ENCODE data around the gene GALNT9. TPM values are rescaled to one million over a fixed set of nuclear protein-coding genes. Genes with fewer than 3 reads are reported as not detected.

Gene GALNT9
- polyA plus RNA-seq, 3 donors, result not detected

- Histone ChIP-seq H3K9ac (ENCODE audit: insufficient read depth, low read length, poor library complexity, severe bottlenecking) (no peak overlapping the region), H3K36me3 (replicated peaks in 1 of 2; ENCODE audit: control insufficient read depth in 1 of 2, insufficient read depth in 2 of 2, low read length in 2 of 2) (no peaks in the 10 kb centered on the region), H3K79me2 (ENCODE audit: insufficient read depth, low read length) (no peaks in the 10 kb centered on the region), H3K9me3 (replicated peaks in 1 of 2; ENCODE audit: control insufficient read depth in 1 of 2, insufficient read depth in 1 of 2, low read length in 2 of 2) (no peaks in the 10 kb centered on the region), H4K20me1 (ENCODE audit: insufficient read depth, low read length) (no peaks in the 10 kb centered on the region), H3K27ac (ENCODE audit: low read depth in 1 of 2, low read length in 2 of 2) (no peak overlapping the region), H2AFZ (ENCODE audit: insufficient read depth, low read depth, low read length, poor library complexity, severe bottlenecking) (no peak overlapping the region), H3K4me1 (ENCODE audit: control insufficient read depth in 1 of 2, insufficient read depth in 2 of 2, low read length in 2 of 2) (peaks cover 7 to 11% of the 10 kb centered on the region in 2 donors), H3K4me3 (replicated peaks in 1 of 3; ENCODE audit: low read depth in 2 of 3, low read length in 3 of 3) (no peak overlapping the region), H3K4me2 (replicated peaks; ENCODE audit: extremely low read depth, low read length, poor library complexity, severe bottlenecking) (no peak overlapping the region), H3K27me3 (ENCODE audit: control insufficient read depth in 2 of 2, insufficient read depth in 2 of 2, low read length in 2 of 2) (peaks cover 0 to 14% of the 10 kb centered on the region in 2 donors)
- H3K27ac Mint-ChIP-seq, result peak overlapping the region in 1 of 7 donors; percentile 11
- peaks cover 9 to 26% (median 19%) of the 10 kb centered on the region in 3 donors for H3K27me3 Mint-ChIP-seq (ENCODE audit: low read depth in 3 of 3)
- intact Hi-C loops (cut with micrococcal nuclease), result no loop called here
- 85% methylated on average over 17 of the region's 19 CpGs for WGBS (ENCODE audit: insufficient coverage)
- H3K4me3 Mint-ChIP-seq, result peak overlapping the region in 1 of 2 donors; percentile 22
- TF ChIP-seq CTCF (IDR thresholded peaks at IDR 0.05), result no peak
- no peak for DNase-seq
- peaks cover 0 to 10% (median 2%) of the 10 kb centered on the region in 7 donors for H3K9me3 Mint-ChIP-seq
- H3K36me3 Mint-ChIP-seq, result no peaks in the 10 kb centered on the region
- H3K4me1 Mint-ChIP-seq, result peaks cover 11% of the 10 kb centered on the region
Measured at GRCh38 chr12:132179431-132180362, 149.7 kb downstream of the GALNT9 start.

- Mint-ChIP-seq H3K36me3 (no peaks in the 10 kb centered on the region), H3K27me3 (ENCODE audit: low read depth in 3 of 3) (peaks cover 6 to 24% (median 14%) of the 10 kb centered on the region in 3 donors), H3K9me3 (peaks cover 0 to 8% (median 2%) of the 10 kb centered on the region in 7 donors), H3K4me1 (peaks cover 11% of the 10 kb centered on the region), H3K27ac (peak overlapping the region in 1 of 7 donors; percentile 3), H3K4me3 (peak overlapping the region in 1 of 2 donors; percentile 80)
- Histone ChIP-seq H3K79me2 (ENCODE audit: insufficient read depth, low read length) (no peaks in the 10 kb centered on the region), H3K4me2 (replicated peaks; ENCODE audit: extremely low read depth, low read length, poor library complexity, severe bottlenecking) (peak overlapping the region; percentile 24), H3K4me1 (ENCODE audit: control insufficient read depth in 1 of 2, insufficient read depth in 2 of 2, low read length in 2 of 2) (peaks cover 7 to 11% of the 10 kb centered on the region in 2 donors), H4K20me1 (ENCODE audit: insufficient read depth, low read length) (no peaks in the 10 kb centered on the region), H3K36me3 (replicated peaks in 1 of 2; ENCODE audit: control insufficient read depth in 1 of 2, insufficient read depth in 2 of 2, low read length in 2 of 2) (no peaks in the 10 kb centered on the region), H2AFZ (ENCODE audit: insufficient read depth, low read depth, low read length, poor library complexity, severe bottlenecking) (peak overlapping the region; percentile 57), H3K27ac (ENCODE audit: low read depth in 1 of 2, low read length in 2 of 2) (no peak overlapping the region), H3K4me3 (replicated peaks in 1 of 3; ENCODE audit: low read depth in 2 of 3, low read length in 3 of 3) (no peak overlapping the region), H3K9me3 (replicated peaks in 1 of 2; ENCODE audit: control insufficient read depth in 1 of 2, insufficient read depth in 1 of 2, low read length in 2 of 2) (no peaks in the 10 kb centered on the region), H3K27me3 (ENCODE audit: control insufficient read depth in 2 of 2, insufficient read depth in 2 of 2, low read length in 2 of 2) (peaks cover 0 to 7% of the 10 kb centered on the region in 2 donors), H3K9ac (ENCODE audit: insufficient read depth, low read length, poor library complexity, severe bottlenecking) (no peak overlapping the region)
- WGBS (ENCODE audit: insufficient coverage), result 66% methylated on average over 36 of the region's 39 CpGs
- intact Hi-C loops (cut with micrococcal nuclease), result no loop called here
- DNase-seq, result no peak
- no peak for TF ChIP-seq CTCF (IDR thresholded peaks at IDR 0.05)
Measured at GRCh38 chr12:132178801-132179401, 150.5 kb downstream of the GALNT9 start.
